ENCODE data around the gene ZBTB6. TPM values are rescaled to one million over a fixed set of nuclear protein-coding genes. Genes with fewer than 3 reads are reported as not detected.
"Not testable (repeated sequence)": the region's sequence is repeated elsewhere in the genome, so short reads cannot be mapped to it uniquely, and the experiment has no call there.

ZBTB6 gene
- total and polyA plus RNA-seq, 2 of the 4 experiments (the other 2 are of a cell fraction), result 2.6 to 11.7 TPM

DNA sequence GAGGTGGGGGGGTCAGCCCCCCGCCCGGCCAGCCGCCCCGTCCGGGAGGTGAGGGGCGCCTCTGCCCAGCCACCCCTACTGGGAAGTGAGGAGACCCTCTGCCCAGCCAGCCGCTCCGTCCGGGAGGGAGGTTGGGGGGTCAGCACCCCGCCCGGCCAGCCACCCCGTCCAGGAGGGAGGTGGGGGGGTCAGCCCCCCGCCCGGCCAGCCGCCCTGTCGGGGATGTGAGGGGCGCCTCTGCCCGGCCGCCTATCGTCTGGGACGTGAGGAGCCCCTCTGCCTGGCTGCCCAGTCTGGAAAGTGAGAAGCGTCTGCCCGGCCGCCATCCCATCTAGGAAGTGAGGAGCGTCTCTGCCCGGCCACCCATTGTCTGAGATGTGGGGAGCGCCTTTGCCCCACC lies 45.8 kb downstream of the ZBTB6 start:
- H2BK5ac ChIP-seq (ENCODE audit: low read depth, low read length, poor library complexity, severe bottlenecking); H3K4me1 ChIP-seq (ENCODE audit: control insufficient read depth, insufficient read depth, low read length); intact Hi-C loops (cut with micrococcal nuclease); H3K14ac ChIP-seq (replicated peaks; ENCODE audit: low read depth, low read length); H2BK120ac ChIP-seq (ENCODE audit: low read depth, low read length); H2BK20ac ChIP-seq (ENCODE audit: low read depth, low read length); CTCF ChIA-PET; H3K23ac ChIP-seq (ENCODE audit: low read depth, low read length); H3K56ac ChIP-seq (ENCODE audit: extremely low read depth, insufficient read depth, low read length); H3K9me3 ChIP-seq (ENCODE audit: control insufficient read depth, insufficient read depth, low read length); H3K9me1 ChIP-seq (ENCODE audit: insufficient read depth, low read length); H3K4ac ChIP-seq (ENCODE audit: low read depth, low read length); H3K9ac ChIP-seq (ENCODE audit: low read depth, low read length); H3K27me3 ChIP-seq (ENCODE audit: control insufficient read depth, insufficient read depth, low read length); H3K4me2 ChIP-seq (ENCODE audit: low read depth, low read length); dilution Hi-C loops (cut with HindIII; ENCODE audit: low sequenced_read_pairs, unreplicated experiment); H2AFZ ChIP-seq (replicated peaks; ENCODE audit: low read length, poor library complexity); POLR2A ChIA-PET (ENCODE audit: unreplicated experiment); H4K20me1 ChIP-seq (ENCODE audit: insufficient read depth, low read length); H2AK5ac ChIP-seq (ENCODE audit: low read depth, low read length); H3K18ac ChIP-seq (ENCODE audit: low read depth, low read length); BruUV-seq (replicated peaks); H2AK9ac ChIP-seq (replicated peaks; ENCODE audit: low read depth, low read length, poor library complexity); DNase-seq; ATAC-seq (ENCODE audit: low read depth); in situ Hi-C loops (cut with MboI; ENCODE audit: low sequenced_read_pairs); H3K4me3 ChIP-seq (ENCODE audit: insufficient read depth, low read depth, low read length); H2BK15ac ChIP-seq (ENCODE audit: low read depth, low read length); H4K5ac ChIP-seq (ENCODE audit: low read depth, low read length); H4K8ac ChIP-seq (ENCODE audit: low read depth in 2 of 2, low read length in 2 of 2); H4K91ac ChIP-seq (ENCODE audit: insufficient read depth, low read depth, low read length); H3K27ac ChIP-seq (ENCODE audit: insufficient read depth, low read length): not testable (repeated sequence)
- no CpG with 5 or more reads among the region's 27 CpGs for WGBS, 2 experiments (ENCODE audit: extremely low coverage in 2 of 2, insufficient read length in 1 of 2)
- Histone ChIP-seq H3K36me3 (ENCODE audit: control insufficient read depth, insufficient read depth, low read length) (peaks cover 16% of the 10 kb centered on the region), H3K79me1 (ENCODE audit: low read depth in 1 of 2, low read length in 2 of 2) (peaks cover 4 to 11% of the 10 kb centered on the region in 2 experiments; a peak in 2 of 4 replicates)

All from IMR-90 (cell line).